PC-9 (cell line): ENCODE data around the gene RNASEH2A. TPM values are rescaled to one million over a fixed set of nuclear protein-coding genes. Genes with fewer than 3 reads are reported as not detected.

Experiments used
- BruUV-seq: library from RNA; stranded (reverse); fragments of 400-500 nt; replicated peaks from 2 replicates; lab custom pipeline; 2021; lab: Mats Ljungman, UMichigan
- CTCF ChIA-PET: fragments of 300-600 bp; sonication (Branson Sonifier 250); formaldehyde crosslinking; loops from one replicate; lab custom pipeline; 2022; ENCODE audit warnings: antibody characterized with exemption; lab: Charles Lee
- POLR2A ChIA-PET: fragments of 300-600 bp; sonication (Branson Sonifier 250); formaldehyde crosslinking; loops from one replicate; lab custom pipeline; 2022; ENCODE audit warnings: antibody characterized with exemption; ENCODE audit not compliant: unreplicated experiment; lab: Charles Lee
- DNase-seq, 2 experiments: peaks; one replicate each; pipeline versions ENCODE4 v3.0.0 to v3.0.0-alpha.2; 2015 to 2022; ENCODE audit warnings: mixed read lengths in 1 of 2
- H2AFZ ChIP-seq: fragments of 200-600 bp; sonication (generic); 2 replicates; pipeline ENCODE4 v1.8.1; 2017; ENCODE audit warnings: antibody characterized with exemption
- H3F3A ChIP-seq: fragments of 200-600 bp; sonication (generic); 2 replicates; pipeline ENCODE4 v1.8.1; 2017; ENCODE audit warnings: antibody characterized with exemption, mild to moderate bottlenecking, low read depth; ENCODE audit not compliant: insufficient read depth
- H3K27ac ChIP-seq: fragments of 200-600 bp; sonication (generic); 2 replicates; pipeline ENCODE4 v1.6.1; 2016; ENCODE audit warnings: mixed run types
- H3K27me3 ChIP-seq: fragments of 200-600 bp; sonication (generic); 2 replicates; pipeline ENCODE4 v1.6.1; 2016; ENCODE audit warnings: low read depth, mixed run types; ENCODE audit not compliant: insufficient read depth
- H3K36me3 ChIP-seq: fragments of 200-600 bp; sonication (generic); 2 replicates; pipeline ENCODE4 v1.6.1; 2016; ENCODE audit warnings: low read depth, mixed run types
- H3K4me1 ChIP-seq: fragments of 200-600 bp; sonication (generic); replicated peaks from 2 replicates; pipeline ENCODE4 v1.6.1; 2016; ENCODE audit warnings: mixed run types; ENCODE audit not compliant: insufficient read depth
- H3K4me2 ChIP-seq: fragments of 200-600 bp; sonication (generic); 2 replicates; pipeline ENCODE4 v1.6.1; 2017; ENCODE audit warnings: mixed run types
- H3K4me3 ChIP-seq: fragments of 200-600 bp; sonication (generic); 2 replicates; pipeline ENCODE4 v1.6.1; 2016; ENCODE audit warnings: mixed run types
- H3K79me2 ChIP-seq: fragments of 200-600 bp; sonication (generic); 2 replicates; pipeline ENCODE4 v1.6.1; 2017; ENCODE audit warnings: low read depth, mixed run types
- H3K9me2 ChIP-seq: fragments of 200-600 bp; sonication (generic); 2 replicates; pipeline ENCODE4 v1.8.1; 2017; ENCODE audit warnings: mild to moderate bottlenecking; ENCODE audit not compliant: insufficient read depth
- H3K9me3 ChIP-seq: fragments of 200-600 bp; sonication (generic); 2 replicates; pipeline ENCODE4 v1.8.1; 2016; ENCODE audit warnings: low read depth; ENCODE audit not compliant: insufficient read depth
- H4K20me1 ChIP-seq: fragments of 200-600 bp; sonication (generic); 2 replicates; pipeline ENCODE4 v1.8.1; 2017; ENCODE audit not compliant: insufficient read depth
- EZH2 ChIP-seq: fragments of 200-600 bp; sonication (generic); IDR thresholded peaks from 2 replicates; pipeline ENCODE4 v1.8.0; 2017; ENCODE audit warnings: antibody characterized with exemption, low read depth
- intact Hi-C: fragments of 100-400 bp; cut with micrococcal nuclease; formaldehyde crosslinking; loops from one replicate; pipeline ENCODE4 v1.10.0; 2022; ENCODE audit not compliant: unreplicated experiment
- total RNA-seq: library from RNA; stranded (reverse); gene quantifications from 2 replicates; pipeline ENCODE4 v1.2.3, GENCODE V29; 2021
- TF ChIP-seq, protein P1 (sequence below): fragments of 200-600 bp; sonication (generic); conservative IDR thresholded peaks from 2 replicates; pipeline ENCODE4 v1.6.1; 2017; ENCODE audit warnings: mixed run types, antibody characterized with exemption, mild to moderate bottlenecking, moderate library complexity

Gene RNASEH2A
- total RNA-seq, 1 experiment from 2014 or later, result 38.6 TPM

DNA sequence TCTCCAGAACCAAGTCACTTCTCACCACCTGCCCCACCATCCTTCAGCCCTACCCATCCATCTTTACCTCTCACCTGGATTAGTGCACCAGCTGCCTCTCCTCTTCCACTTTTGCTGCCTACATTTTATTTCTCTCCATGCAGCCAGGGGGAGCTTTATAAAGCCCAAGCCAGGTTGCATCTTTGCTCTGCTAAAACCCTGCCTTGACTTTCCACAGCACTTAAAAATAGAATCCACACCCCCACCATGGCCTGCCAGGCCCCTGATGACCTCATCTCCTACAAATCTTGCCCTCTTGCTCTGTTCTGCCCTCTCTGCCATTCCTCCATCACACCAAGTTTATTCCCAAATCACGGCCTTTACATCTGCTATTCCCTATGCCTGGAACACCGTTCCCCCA is 32.8 kb upstream of the RNASEH2A start:
- ChIA-PET POLR2A (interaction anchor here (1.1 kb wide), 1 partner anchor 22 kb away, joined by 5 read pairs; no protein-coding TSS in a partner anchor), CTCF (interaction anchor here (1.0 to 1.3 kb wide), 2 partner anchors 7 to 23 kb away, joined by 4 to 6 read pairs; no protein-coding TSS in a partner anchor)
- Histone ChIP-seq H2AFZ (no peak overlapping the region), H3K27me3 (no peaks in the 10 kb centered on the region), H3K4me3 (peak overlapping the region; percentile 70; the same call in 1 of the 2 replicates), H3K36me3 (0 out of 2 replicates have a peak, but pooled peaks cover 7% of the 10 kb centered on the region), H4K20me1 (0 out of 2 replicates have a peak, but pooled peaks cover 3% of the 10 kb centered on the region), H3K9me3 (no peaks in the 10 kb centered on the region), H3K79me2 (peaks cover 37% of the 10 kb centered on the region), H3K4me1 (peaks cover 26% of the 10 kb centered on the region), H3K9me2 (no peaks in the 10 kb centered on the region), H3K4me2 (peak overlapping the region; percentile 95), H3K27ac (peak overlapping the region; percentile 45), H3F3A (peaks cover 55% of the 10 kb centered on the region)
- intact Hi-C loops, result no loop called here
- DNase-seq, result peak in 1 of 2 experiments; percentile 50
- no TSS peak for BruUV-seq
- TF ChIP-seq, protein P1, sequence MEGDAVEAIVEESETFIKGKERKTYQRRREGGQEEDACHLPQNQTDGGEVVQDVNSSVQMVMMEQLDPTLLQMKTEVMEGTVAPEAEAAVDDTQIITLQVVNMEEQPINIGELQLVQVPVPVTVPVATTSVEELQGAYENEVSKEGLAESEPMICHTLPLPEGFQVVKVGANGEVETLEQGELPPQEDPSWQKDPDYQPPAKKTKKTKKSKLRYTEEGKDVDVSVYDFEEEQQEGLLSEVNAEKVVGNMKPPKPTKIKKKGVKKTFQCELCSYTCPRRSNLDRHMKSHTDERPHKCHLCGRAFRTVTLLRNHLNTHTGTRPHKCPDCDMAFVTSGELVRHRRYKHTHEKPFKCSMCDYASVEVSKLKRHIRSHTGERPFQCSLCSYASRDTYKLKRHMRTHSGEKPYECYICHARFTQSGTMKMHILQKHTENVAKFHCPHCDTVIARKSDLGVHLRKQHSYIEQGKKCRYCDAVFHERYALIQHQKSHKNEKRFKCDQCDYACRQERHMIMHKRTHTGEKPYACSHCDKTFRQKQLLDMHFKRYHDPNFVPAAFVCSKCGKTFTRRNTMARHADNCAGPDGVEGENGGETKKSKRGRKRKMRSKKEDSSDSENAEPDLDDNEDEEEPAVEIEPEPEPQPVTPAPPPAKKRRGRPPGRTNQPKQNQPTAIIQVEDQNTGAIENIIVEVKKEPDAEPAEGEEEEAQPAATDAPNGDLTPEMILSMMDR, result peak; percentile 46; the same call in 1 of the 2 replicates
- no peak for TF ChIP-seq EZH2

DNA sequence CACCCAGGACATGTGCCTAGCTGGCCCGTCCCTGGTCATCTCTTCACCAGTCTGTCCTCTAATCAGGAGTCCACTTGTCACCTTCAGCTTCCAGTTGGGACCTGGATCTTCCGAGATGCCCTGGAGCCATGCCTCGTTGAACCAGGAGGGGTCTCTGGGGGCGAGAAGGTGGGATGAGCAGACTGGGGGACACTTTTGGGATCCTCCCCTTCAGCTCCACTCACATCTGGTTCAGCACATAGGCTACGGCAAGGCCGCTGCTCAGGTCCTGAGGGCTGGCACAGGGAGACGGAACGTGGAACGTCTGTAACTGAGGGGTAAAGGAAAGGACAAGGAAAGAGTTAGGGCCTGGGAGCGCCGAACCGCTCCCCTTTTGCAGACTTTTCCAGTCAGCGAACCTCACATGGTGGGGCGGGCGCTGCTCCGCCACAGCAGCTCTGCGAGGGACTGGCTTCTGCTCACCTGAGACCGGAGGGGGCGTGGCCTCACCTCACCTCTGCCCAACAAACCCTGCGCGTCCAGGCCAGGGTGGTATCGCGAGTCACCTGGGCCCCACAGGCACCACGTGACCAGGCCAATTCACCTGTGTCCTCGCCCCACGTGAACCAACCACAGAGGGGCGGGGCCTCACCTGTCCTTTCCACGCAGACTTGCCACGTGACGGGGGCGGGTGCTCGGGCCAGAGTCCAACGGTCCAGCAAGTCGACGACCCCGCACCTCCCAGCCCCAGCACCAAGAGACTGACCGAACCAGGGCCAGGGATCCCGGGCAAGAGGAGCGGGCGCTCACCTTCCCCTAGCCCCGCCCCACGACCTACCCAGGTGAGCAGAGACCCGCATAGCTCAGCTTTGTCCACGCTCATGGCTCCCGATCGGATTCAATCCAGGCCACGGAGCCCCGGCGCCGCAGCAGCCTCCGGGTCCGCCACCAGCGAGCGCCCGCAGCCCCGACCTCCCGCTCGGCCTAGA is 31.5 kb upstream of the RNASEH2A start, which contains the start of gene HOOK2:
TSS of gene HOOK2 (minus strand) at position 965 of the 968 bp plus-strand sequence. CDS start at position 862, 103 bp downstream.
- peaks cover 59% of the 10 kb centered on the region for H3F3A ChIP-seq
- H3K9me3 ChIP-seq, result no peaks in the 10 kb centered on the region
- H2AFZ ChIP-seq, result peak within 1 kb of the TSS; percentile 74
- peak within 1 kb of the TSS; percentile 94 for H3K27ac ChIP-seq
- H3K4me3 ChIP-seq, result peak within 1 kb of the TSS; percentile 70
- TF ChIP-seq, protein P1, result no peak
- no peak for TF ChIP-seq EZH2
- DNase-seq, result peak; percentile 98 to 99
- H3K9me2 ChIP-seq, result no peaks in the 10 kb centered on the region
- no peaks in the 10 kb centered on the region for H4K20me1 ChIP-seq
- BruUV-seq, result no TSS peak
- 0 out of 2 replicates have a peak, but pooled peaks cover 7% of the 10 kb centered on the region for H3K36me3 ChIP-seq
- H3K79me2 ChIP-seq, result peaks cover 50% of the 10 kb centered on the region
- intact Hi-C loops, result loop anchor here (1.0 to 5.0 kb wide), 3 partner anchors 38 to 377 kb away; partner anchors contain the start of genes GET3, IER2 and STX10
- peaks cover 39% of the 10 kb centered on the region for H3K4me1 ChIP-seq
- no peaks in the 10 kb centered on the region for H3K27me3 ChIP-seq
- ChIA-PET POLR2A (interaction anchor here (0.6 to 1.1 kb wide), 4 partner anchors 21 to 887 kb away, joined by 3 to 5 read pairs (median 3); partner anchors contain the start of gene ZNF69), CTCF (interaction anchor here (0.6 to 1.3 kb wide), 6 partner anchors 9 to 247 kb away, joined by 3 to 20 read pairs (median 4); no protein-coding TSS in a partner anchor)
- peak within 1 kb of the TSS; percentile 95 for H3K4me2 ChIP-seq
